ENCODE data around the gene IGLON5. TPM values are rescaled to one million over a fixed set of nuclear protein-coding genes. Genes with fewer than 3 reads are reported as not detected.

Gene IGLON5
- total RNA-seq, 2 donors from 2014 or later: 0.59 TPM; not detected in 1

Other genes starting within 250 kb of the IGLON5 start
- gene KLK13, start 246.6 kb upstream of the IGLON5 start, total RNA-seq: not detected
- 1 to 10 TPM in 1 of 2 donors, under 1 TPM in 1; 0.50 to 2.2 TPM for gene KLK14, start 228.8 kb upstream of the IGLON5 start, total RNA-seq
- gene CTU1, start 203.2 kb upstream of the IGLON5 start, total RNA-seq: 10 to 100 TPM in 1 of 2 donors, 1 to 10 TPM in 1; 8.1 to 15.4 TPM
- gene SIGLEC9, start 186.7 kb upstream of the IGLON5 start, total RNA-seq: 1 to 10 TPM in 1 of 2 donors, under 1 TPM in 1; 0.69 to 1.1 TPM
- gene SIGLEC7, start 169.3 kb upstream of the IGLON5 start, total RNA-seq: 1 to 10 TPM; 7.9 to 8.7 TPM
- 1 to 10 TPM in 1 of 2 donors, under 1 TPM in 1; 0.89 to 1.4 TPM for gene CD33, start 86.6 kb upstream of the IGLON5 start, total RNA-seq
- not detected for gene SIGLECL1, start 60.6 kb upstream of the IGLON5 start, total RNA-seq
- gene VSIG10L, start 30.5 kb downstream of the IGLON5 start, total RNA-seq: 1 to 10 TPM; 1.0 to 2.0 TPM
- gene ETFB, start 54.7 kb downstream of the IGLON5 start, total RNA-seq: 10 to 100 TPM; 41.1 to 83.8 TPM
- 10 to 100 TPM; 49.6 to 74.3 TPM for gene CLDND2, start 57.4 kb downstream of the IGLON5 start, total RNA-seq
- 1,000 to 10,000 TPM; 1,196 to 2,045 TPM for gene NKG7, start 61.0 kb downstream of the IGLON5 start, total RNA-seq
- 10 to 100 TPM in 1 of 2 donors, 1 to 10 TPM in 1; 2.1 to 12.6 TPM for gene LIM2, start 76.3 kb downstream of the IGLON5 start, total RNA-seq
- under 1 TPM; 0.78 to 0.98 TPM for gene C19orf84, start 78.9 kb downstream of the IGLON5 start, total RNA-seq
- gene SIGLEC10, start 106.0 kb downstream of the IGLON5 start, total RNA-seq: 1 to 10 TPM in 1 of 2 donors, under 1 TPM in 1; 0.28 to 1.5 TPM
- gene SIGLEC8, start 146.8 kb downstream of the IGLON5 start, total RNA-seq: not detected
- not detected for gene CEACAM18, start 166.9 kb downstream of the IGLON5 start, total RNA-seq
- gene SIGLEC12, start 190.2 kb downstream of the IGLON5 start, total RNA-seq: under 1 TPM in 1 of 2 donors, not detected in 1; 0.70 TPM
- gene SIGLEC6, start 220.0 kb downstream of the IGLON5 start, total RNA-seq: 1 to 10 TPM in 1 of 2 donors, not detected in 1; 1.0 TPM

Data from natural killer cell treated with Interleukin-12 subunit alpha and Interleukin-12 subunit beta and Interleukin-15 and Interleukin-18, amount 100 ng/mL, for 72 hours (primary cell).